Esophagus squamous epithelium (tissue), 4 donors: ENCODE results near the gene AADACL3.

Experiments
- CTCF ChIP-seq, 6 experiments: fragments of 450-650 bp in 4 of 6; fragments of 200-600 bp in 2 of 6; sonication (generic) in 2 of 6; IDR thresholded peaks; one replicate each; pipeline ENCODE4 v1.5.1; 2016 to 2019; ENCODE audit warnings: antibody characterized with exemption in 6 of 6, mild to moderate bottlenecking in 4 of 6, moderate library complexity in 4 of 6
- POLR2A ChIP-seq, 4 donors: fragments of 450-650 bp; IDR thresholded peaks; one replicate each; pipeline ENCODE4 v1.6.1; 2017; ENCODE audit warnings: antibody characterized with exemption in 4 of 4, mild to moderate bottlenecking in 4 of 4, moderate library complexity in 3 of 4

GRCh38 chr1:12674358-12674757 is 41.6 kb upstream of the AADACL3 start:
- TF ChIP-seq CTCF (IDR thresholded peaks at IDR 0.05): no peak
- no peak for TF ChIP-seq POLR2A (IDR thresholded peaks at IDR 0.05)
